Fibroblast of skin of right biceps (primary cell): ENCODE results near the gene SHD.
"Not testable (repeated sequence)": the region's sequence is repeated elsewhere in the genome, so short reads cannot be mapped to it uniquely, and the experiment has no call there.

Experiments used
- DNase-seq: peaks from one replicate; pipeline ENCODE4 v3.0.0-alpha.2; 2013

SHD gene

GRCh38 chr19:4267901-4268815 lies 10.9 kb upstream of the SHD start:
- DNase-seq: no peak

- no peak for DNase-seq
These were observed 10.1 kb upstream of the SHD start for GRCh38 chr19:4268816-4269430.

GRCh38 chr19:4272894-4273293 lies 6.2 kb upstream of the SHD start:
- DNase-seq: no peak

- DNase-seq: not testable (repeated sequence)
These were observed 4.8 kb upstream of the SHD start for GRCh38 chr19:4274321-4274686.

GRCh38 chr19:4277191-4277696 lies 1.8 kb upstream of the SHD start:
- DNase-seq: no peak

- DNase-seq: no peak
These were observed 1.1 kb upstream of the SHD start for GRCh38 chr19:4278010-4278409.

GRCh38 chr19:4279267-4279529 lies 132 bp downstream of the SHD start:
- DNase-seq: no peak

GRCh38 chr19:4279530-4280422 lies 710 bp downstream of the SHD start:
- no peak for DNase-seq

- no peak for DNase-seq
These were observed 5.3 kb downstream of the SHD start for GRCh38 chr19:4284176-4284958.

- DNase-seq: no peak
These were observed 5.9 kb downstream of the SHD start for GRCh38 chr19:4284974-4285373.

GRCh38 chr19:4286141-4286540 lies 7.1 kb downstream of the SHD start:
- DNase-seq: not testable (repeated sequence)

- DNase-seq: no peak
These were observed 9.2 kb downstream of the SHD start for GRCh38 chr19:4288091-4288777.

- no peak for DNase-seq
These were observed 12.2 kb downstream of the SHD start for GRCh38 chr19:4291184-4291732.

- no peak for DNase-seq
These were observed 13.4 kb downstream of the SHD start for GRCh38 chr19:4292515-4292914.

- DNase-seq: no peak
These were observed 15.3 kb downstream of the SHD start for GRCh38 chr19:4294389-4294788.

- DNase-seq: no peak
These were observed 17.1 kb downstream of the SHD start for GRCh38 chr19:4295972-4296771.

- DNase-seq: no peak
These were observed 19.1 kb downstream of the SHD start for GRCh38 chr19:4297901-4298809.

- DNase-seq: no peak
These were observed 19.9 kb downstream of the SHD start for GRCh38 chr19:4298810-4299550.

GRCh38 chr19:4300589-4300988 lies 21.5 kb downstream of the SHD start:
- no peak for DNase-seq
